ENCODE measurements around the gene P3H4.

P3H4 gene

DNA sequence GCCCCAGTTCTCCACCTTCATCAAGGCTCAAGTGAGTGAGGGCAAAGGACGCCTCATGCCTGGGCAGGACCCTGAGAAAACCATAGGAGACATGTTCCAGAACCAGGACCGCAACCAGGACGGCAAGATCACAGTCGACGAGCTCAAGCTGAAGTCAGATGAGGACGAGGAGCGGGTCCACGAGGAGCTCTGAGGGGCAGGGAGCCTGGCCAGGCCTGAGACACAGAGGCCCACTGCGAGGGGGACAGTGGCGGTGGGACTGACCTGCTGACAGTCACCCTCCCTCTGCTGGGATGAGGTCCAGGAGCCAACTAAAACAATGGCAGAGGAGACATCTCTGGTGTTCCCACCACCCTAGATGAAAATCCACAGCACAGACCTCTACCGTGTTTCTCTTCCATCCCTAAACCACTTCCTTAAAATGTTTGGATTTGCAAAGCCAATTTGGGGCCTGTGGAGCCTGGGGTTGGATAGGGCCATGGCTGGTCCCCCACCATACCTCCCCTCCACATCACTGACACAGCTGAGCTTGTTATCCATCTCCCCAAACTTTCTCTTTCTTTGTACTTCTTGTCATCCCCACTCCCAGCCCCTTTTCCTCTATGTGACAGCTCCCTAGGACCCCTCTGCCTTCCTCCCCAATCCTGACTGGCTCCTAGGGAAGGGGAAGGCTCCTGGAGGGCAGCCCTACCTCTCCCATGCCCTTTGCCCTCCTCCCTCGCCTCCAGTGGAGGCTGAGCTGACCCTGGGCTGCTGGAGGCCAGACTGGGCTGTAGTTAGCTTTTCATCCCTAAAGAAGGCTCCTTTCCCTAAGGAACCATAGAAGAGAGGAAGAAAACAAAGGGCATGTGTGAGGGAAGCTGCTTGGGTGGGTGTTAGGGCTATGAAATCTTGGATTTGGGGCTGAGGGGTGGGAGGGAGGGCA is 10.7 kb upstream of the P3H4 start:
- DNase-seq: peak in 1 of 10 donors; percentile 50
- intact Hi-C loops (cut with DNase I): no loop called here

DNA sequence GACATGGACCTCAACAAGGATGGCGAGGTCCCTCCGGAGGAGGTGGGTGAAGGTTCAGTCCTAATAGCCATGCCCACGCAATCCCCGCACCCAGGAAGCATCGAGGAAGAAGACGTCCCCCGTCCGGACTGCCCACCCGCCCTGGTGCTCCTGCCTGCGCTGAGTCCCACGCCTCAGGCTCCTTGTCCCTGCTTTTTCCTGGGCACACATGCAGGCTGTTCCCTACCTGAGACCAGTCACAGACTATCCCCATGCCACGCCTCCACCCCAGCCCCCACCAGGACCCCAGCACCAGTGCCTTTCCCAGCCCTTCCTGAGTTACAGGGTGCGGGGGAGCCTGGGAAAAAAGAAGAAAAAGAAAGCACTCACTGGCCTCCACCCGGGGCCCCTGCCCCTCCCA is 10.0 kb upstream of the P3H4 start:
- intact Hi-C loops (cut with DNase I): no loop called here

DNA sequence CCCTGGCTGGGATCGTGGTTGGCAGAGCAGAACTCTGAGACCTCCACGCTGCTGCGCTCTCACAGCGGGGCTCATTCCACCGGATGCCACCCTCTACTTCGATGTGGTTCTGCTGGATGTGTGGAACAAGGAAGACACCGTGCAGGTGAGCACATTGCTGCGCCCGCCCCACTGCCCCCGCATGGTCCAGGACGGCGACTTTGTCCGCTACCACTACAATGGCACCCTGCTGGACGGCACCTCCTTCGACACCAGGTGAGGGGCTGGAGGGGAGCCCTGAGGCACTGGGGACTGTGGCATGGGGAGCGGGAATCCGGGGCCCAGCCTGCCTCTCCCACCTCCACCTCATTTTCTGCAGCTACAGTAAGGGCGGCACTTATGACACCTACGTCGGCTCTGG is 6.3 kb upstream of the P3H4 start:
- intact Hi-C loops (cut with DNase I): no loop called here
- DNase-seq: peak in 1 of 10 donors; percentile 50

More for the DNA sequence above, 10.0 kb upstream of the P3H4 start:
- peak in 1 of 10 donors; percentile 40 for DNase-seq

DNA sequence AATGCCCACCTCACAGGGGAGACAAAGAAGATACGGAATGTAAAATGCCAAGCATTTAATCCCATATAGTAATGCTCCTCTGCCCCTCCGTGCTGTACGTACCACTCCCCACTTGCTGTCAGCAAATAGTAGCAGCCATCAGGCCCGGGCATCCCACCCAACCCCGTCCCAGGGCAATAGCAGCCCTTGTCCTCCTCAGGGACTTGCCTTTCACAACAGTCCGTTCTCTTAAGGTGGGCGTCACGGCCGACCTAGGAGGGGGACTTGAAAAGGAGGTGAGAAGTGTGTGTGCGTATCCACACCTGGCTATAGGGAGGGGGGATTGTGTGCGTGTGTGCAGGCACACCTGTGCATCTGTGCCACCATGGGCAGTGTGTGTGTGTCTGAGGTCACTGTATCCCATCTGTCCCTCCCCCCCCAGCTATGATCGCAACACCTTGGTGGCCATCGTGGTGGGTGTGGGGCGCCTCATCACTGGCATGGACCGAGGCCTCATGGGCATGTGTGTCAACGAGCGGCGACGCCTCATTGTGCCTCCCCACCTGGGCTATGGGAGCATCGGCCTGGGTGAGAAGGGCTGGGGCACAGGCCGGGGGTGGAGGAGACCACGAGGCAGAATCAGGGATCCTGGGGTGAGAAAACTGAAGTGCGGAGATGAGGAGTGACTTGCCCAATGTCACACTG is 5.0 kb upstream of the P3H4 start:
- intact Hi-C loops (cut with DNase I): no loop called here
- peak in 1 of 10 donors; percentile 72 for DNase-seq

DNA sequence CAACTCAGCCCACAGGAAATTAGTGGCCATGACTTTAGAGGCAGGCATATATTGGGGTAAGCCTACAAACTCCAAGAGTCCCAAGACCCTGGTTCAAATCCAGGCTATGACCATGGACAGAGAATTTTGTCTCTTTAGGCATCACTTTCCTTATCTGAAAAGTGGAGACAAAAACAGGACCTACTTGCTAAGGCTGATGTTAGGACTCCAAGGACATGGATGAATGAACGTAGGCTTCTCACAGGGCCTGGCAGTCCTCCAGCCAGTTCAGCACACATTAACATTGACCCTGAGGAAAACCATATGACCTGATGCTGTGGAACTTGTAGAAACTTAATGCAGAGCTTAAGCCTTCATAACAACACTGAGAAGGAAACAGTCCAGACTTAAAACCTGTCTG is 2.4 kb upstream of the P3H4 start:
- intact Hi-C loops (cut with DNase I): no loop called here
- DNase-seq: no peak

DNA sequence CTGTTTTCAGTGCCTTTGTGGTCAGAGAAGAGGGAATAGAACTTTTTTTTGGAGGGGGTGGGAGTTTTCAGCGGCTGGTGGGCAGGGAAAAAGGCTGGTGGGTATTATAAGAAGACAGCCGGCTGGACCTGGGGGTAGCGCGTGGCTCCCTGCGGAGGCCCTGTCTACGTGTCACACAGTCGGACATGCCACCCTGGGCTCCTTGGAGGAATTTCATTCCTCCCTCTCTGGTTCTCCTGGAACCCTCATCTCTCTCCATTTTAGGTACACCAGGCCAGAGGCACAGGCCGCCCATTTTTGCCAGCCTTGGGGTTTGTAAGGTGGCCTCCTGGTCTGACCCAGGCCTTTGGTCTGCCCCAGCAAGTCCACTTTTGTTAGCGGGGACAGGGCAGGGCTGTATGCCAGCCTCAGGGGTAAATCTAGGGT is 2.0 kb upstream of the P3H4 start:
- DNase-seq: no peak
- intact Hi-C loops (cut with DNase I): no loop called here

DNA sequence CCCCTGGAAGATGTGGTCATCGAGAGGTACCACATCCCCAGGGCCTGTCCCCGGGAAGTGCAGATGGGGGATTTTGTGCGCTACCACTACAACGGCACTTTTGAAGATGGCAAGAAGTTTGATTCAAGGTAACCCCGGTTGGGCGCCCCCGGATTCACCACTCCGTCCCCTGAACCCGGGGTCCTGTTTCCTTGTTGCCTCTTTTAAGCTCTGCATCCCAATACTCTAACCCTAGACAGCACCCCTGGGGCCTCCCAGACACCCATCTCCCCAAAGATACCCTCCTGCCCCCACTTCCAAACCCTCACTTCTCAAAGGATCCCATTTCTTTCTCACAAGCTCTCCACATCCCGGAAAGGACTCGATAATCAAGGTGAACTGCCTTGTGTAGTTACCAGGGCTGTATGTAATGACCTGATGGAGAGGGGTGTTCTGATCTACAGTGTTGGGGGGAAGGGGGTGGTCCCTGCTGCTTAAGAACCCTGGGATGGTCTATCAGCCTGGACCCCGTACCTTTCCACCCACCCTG is 1.5 kb upstream of the P3H4 start:
- intact Hi-C loops (cut with DNase I): no loop called here

DNA sequence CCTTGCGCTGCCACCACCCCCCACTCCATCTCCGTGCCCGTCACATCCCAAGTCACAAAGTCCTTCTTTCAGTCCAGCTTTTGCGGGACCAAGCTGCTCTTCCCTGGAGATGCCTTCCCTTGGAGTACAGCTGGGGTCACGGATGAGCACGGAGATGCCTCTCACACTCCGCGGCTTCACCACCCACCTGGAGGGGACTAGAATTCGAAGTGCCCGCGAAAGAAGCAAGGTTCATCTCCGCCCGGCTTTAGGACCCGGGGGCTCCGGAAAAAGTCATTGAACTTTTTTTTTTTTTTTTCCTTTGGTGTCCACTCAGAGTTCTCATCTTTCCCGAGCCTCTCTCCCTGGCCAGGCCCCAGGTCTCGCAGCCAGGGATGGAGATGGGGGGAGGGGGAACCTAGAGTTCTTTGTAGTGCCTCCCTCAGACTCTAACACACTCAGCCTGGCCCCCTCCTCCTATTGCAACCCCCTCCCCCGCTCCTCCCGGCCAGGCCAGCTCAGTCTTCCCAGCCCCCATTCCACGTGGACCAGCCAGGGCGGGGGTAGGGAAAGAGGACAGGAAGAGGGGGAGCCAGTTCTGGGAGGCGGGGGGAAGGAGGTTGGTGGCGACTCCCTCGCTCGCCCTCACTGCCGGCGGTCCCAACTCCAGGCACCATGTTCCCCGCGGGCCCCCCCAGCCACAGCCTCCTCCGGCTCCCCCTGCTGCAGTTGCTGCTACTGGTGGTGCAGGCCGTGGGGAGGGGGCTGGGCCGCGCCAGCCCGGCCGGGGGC is 817 bp upstream of the P3H4 start, which contains the start of gene FKBP10:
FKBP10 (plus strand) TSS at position 624 of the 771 bp plus-strand sequence; CDS start at position 655, 31 bp downstream.
- intact Hi-C loops (cut with DNase I): no loop called here
- DNase-seq: peak in 5 of 10 donors; percentile 10 to 45 (median 28)

More for the DNA sequence above, 1.5 kb upstream of the P3H4 start:
- DNase-seq: no peak

DNA sequence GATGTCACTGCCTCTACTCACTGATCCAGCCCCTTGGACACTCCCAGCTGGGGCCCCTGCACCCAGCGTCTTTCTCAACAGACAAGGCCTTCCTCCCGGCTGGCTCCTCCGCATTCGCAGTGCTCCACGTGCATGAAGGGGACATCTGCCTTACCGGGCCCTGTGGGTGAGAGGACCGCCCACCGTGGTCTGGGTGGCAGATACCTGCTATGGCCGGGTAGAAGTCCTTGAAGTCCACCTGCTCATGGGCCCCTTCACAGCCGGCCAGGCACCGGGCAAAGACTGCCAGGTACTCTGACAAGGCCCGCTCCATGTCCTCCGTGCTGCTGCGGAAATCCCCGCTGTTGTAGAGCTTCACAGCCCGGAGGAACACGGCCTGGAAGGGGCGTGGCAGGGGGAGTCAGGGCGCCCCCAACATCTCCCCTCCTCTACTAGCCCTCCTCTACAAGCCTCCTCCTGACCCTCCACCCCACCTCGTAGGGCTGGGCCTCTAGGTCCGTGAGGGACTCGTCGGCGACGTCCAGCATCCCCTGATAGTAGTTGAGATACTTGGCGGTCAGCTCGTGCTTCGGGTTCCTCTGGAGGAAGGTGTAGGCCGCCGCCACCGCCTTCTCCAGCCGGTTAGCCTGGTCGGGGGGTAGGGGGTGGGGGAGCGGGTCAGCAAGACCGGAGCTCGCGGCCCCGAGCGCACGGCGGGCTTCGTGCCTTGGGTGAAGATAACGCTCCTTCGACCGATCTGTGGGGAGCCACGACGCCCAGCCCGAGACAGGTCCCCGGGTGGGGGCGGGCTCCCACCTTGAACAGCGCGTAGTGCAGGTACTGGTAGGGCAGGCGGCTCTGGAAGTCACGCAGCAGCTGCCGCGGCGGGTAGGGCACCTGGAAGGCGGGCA is 845 bp downstream of the P3H4 start:
- intact Hi-C loops (cut with DNase I): no loop called here
- DNase-seq: no peak

DNA sequence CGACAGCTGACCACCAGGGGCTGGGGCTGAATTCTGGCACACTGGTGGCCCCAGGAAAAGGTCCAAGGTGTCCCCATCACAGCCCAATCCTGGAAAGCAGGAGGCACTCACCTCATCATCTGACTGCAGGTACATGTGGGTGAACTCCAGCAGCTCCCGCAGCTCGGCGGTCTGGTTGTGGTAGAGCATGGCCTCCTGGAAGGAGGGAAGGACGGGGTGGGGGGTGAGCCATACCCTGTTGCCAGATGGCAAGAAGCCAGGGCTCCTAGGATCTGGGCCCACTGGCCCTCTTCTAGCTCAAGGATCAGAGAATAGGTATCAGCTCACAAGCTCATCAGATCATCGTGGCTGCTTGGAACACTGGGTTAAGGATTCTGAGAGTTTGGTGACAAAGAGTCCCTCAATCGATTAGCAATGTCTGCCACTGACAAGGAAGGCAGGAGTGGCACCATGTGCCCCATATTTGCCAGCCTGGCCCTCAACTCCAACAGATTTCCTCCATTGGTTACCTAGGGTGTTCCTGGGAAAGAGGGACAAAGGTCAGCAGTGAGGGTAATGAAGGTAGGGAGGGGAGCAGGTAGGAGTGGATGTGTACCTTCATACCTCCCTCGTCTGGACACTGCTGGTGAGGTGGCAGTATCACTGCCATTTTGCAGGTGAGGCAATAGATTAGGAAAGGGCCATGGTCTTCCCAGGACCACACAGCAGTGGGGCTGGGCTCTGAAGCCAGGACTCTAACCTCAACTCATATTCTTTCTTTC is 4.9 kb downstream of the P3H4 start:
- DNase-seq: no peak
- intact Hi-C loops (cut with DNase I): no loop called here

DNA sequence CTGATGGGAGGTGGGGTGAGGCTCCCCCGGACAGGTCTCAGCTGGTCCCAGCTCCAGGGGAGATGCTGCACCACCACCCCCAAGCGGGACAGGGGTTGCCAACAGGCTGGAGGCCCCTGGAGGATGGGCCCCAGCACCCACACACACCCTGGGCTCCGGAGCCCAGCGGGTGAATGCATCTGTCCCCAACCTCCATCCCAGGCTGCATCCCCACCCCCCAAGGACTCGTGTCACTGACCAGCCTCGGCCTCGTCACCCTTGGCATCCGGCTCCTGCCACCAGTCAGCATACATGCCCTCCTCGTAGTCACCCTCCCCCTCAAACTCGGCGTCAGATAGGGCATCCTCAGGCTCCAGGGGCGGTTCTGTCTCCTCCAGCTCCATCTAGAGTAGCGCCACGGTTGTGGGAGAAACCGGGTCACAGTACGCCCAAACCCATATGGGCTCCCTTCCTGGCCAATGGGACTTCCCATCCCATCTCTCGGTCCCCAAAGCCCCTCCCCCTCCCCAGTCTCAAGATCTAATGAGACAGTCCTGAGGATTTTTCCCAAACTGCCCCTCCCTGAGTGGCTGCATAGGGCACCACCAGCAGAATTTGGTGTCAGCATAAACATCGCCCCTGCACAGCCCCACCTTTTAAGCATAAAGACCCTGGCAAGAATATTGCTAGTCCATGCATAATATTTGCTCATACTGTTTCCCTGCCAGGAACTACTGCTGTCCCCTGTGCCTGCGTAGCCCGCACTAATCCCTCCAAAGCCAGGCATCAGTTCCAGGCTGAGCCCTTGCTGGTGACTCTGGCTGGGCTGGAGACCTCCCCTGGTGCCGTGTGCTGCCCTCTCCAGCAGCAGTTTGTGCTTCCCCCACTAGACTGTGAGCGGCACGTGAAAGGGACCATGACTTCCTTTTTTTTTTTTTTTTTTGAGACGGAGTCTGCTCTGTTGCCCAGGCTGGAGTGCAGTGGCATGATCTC is 8.4 kb downstream of the P3H4 start:
- intact Hi-C loops (cut with DNase I): no loop called here
- peak in 2 of 10 donors; percentile 29 to 86 for DNase-seq

DNA sequence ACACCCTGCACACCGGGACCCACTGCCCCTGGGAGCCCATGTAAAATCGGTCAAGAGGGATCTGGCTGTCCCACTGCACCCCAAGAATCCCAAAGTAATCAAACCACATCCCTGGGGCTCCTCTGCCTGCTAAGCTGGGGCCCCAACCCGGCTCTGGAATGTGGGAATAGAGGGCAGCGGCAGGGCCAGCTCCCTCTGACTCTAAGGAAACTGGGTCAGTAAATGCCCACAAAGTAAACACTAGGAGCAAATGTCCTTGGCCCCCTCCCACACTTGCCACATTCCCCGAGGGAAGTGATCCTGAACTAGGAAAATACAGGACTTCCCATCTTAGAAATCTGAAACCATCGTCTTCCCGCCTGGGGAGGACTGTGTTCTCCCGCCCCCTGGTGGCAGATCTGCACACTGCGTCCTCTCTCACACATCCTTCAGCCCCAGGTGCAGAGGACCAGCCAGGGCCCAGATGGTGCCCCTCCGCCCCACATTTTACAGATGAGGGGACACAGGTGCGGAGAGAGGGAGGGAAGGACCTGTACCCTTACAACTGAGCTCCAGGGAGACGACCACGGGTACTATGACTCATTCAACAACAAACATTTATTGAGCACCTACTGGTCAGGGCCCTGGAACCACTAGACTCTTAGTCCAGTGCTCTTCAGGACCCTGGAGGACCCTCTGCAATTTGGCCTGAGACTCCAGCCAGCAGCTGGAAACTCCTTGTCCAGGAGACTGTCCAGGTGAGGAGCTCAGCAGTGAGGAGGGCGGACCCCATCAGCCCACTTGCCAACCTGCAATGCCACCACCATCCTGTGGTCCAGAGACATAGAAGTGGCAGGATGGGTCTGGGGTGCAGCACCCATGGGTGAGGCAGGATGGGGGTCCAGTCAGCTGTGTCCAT is 10.1 kb downstream of the P3H4 start:
- peak; percentile 57 to 97 (median 84) for DNase-seq
- intact Hi-C loops (cut with DNase I): loop anchor here (1.0 kb wide), 1 partner anchor 63 kb away; no protein-coding TSS in a partner anchor

DNA sequence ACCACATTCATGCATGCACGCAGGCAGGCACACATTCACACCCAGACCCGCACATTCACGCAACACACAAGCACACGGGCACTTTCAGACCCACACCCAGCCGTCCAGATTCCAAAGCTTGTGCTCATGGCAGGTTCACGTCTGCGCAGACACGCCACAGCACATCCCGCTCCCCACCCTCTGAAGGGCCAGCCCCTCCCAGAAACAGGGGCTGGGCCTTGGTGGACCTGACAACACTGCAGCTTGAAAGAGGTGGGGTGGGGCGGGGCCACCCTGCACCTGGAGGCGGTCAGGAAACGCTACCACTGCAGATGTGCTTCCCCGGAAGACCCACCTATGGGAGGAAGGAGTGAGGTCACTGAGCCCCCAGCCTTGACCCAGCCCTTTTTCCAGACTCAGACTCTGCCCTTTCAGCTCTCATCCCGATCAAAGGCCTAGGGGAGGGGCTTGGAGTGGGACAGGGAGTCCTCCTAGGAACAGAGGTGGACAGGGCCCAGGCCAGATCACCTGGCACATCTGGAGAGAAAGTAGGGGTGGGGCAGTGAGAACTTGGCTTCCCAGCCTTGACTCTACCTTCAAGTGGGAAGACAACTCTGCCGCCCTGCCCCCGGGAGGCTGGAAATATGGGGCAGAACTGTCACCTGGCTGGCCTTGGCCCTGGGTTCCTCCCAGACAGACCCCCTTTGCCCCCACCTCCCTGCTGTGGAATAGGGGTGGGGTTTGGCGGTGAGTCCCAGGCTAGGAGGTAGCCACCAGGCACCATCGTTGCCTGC is 11.0 kb downstream of the P3H4 start:
- DNase-seq: no peak
- intact Hi-C loops (cut with DNase I): loop anchor here (1.0 kb wide), 1 partner anchor 62 kb away; no protein-coding TSS in a partner anchor

DNA sequence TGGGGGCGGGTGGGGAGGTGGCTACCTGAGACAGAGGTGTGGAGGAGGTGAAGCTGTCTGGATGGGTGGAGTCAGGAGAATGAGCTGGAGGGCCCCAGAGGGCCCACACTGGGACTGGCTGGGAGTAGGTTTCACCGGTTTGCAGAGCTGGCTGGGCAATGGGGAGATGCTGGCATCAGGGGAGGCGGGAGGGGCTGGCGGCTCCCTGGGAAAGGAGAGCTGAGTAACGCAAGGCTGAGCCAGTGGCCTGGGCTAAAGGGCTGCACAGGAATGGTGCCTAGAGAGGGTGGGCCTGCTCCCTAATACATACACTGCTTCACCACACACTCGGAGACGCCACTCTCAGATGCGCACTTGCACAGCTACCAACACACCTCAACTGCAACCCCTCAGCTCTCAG is 12.4 kb downstream of the P3H4 start:
- intact Hi-C loops (cut with DNase I): no loop called here
- no peak for DNase-seq

DNA sequence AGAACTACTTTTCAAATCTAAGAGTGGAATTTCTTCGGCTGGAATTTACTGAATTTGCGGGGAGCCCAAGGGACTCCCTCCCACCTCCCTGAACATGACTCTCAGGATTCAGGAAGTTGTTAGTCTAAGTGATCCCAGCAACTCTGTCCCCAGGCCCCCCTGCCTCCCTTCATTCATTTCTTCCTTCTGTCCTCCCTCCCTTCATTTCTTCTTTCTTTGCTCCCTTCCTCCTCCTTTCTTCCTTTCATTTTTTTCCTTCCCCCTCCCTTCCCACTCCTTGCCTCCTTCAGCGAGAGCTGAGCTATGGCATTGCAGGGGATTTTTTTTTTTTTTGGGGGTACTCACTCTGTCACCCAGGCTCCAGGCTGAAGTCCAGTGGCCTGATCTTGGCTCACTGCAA is 14.4 kb downstream of the P3H4 start:
- intact Hi-C loops (cut with DNase I): no loop called here

More for the DNA sequence above, 14.4 kb downstream of the P3H4 start:
- no peak for DNase-seq

Measured in posterior cingulate gyrus (tissue), 11 donors.